ENCODE measurements around the gene FYN.

- TF ChIP-seq CTCF (IDR thresholded peaks at IDR 0.05; ENCODE audit: insufficient read depth, low read length, poor library complexity, severe bottlenecking) (no peak), EZH2phosphoT487 (conservative IDR thresholded peaks at IDR 0.05; ENCODE audit: low read length) (no peak)
Measured at GRCh38 chr6:111625099-111625416, 248.2 kb downstream of the FYN start.

Data from SU-DHL-6 (cell line).